H1 (cell line): Measurements from ENCODE around the gene BRPF1. TPM values are rescaled to one million over a fixed set of nuclear protein-coding genes. Genes with fewer than 3 reads are reported as not detected.

Experiments
- CTCF ChIP-seq, 3 experiments: IDR thresholded peaks; 1 replicate in 2 of 3; 2 replicates in 1 of 3; pipeline versions ENCODE4 v1.5.1 to v1.6.1; 2011; ENCODE audit warnings: low read length in 3 of 3, mild to moderate bottlenecking in 3 of 3, inconsistent platforms in 2 of 3, low read depth in 1 of 3, moderate library complexity in 1 of 3; ENCODE audit not compliant: insufficient read depth in 1 of 3; ENCODE audit errors: control extremely low read depth in 1 of 3
- NANOG ChIP-seq: IDR thresholded peaks from 2 replicates; pipeline ENCODE4 v1.6.1; 2011; ENCODE audit warnings: low read length, low read depth, mild to moderate bottlenecking, inconsistent platforms; ENCODE audit not compliant: insufficient read depth, poor library complexity, severe bottlenecking
- RBBP5 ChIP-seq: IDR thresholded peaks from 2 replicates; pipeline ENCODE4 v1.7.1; 2012; ENCODE audit warnings: low read depth, mild to moderate bottlenecking, inconsistent platforms, low read length, moderate library complexity, borderline replicate concordance
- SIN3A ChIP-seq, 2 experiments: IDR thresholded peaks in 1 of 2; conservative IDR thresholded peaks in 1 of 2; 2 replicates each; pipeline ENCODE4 v1.6.1; 2011 to 2012; ENCODE audit warnings: low read length in 2 of 2, improper control_type of control experiment in 1 of 2, low read depth in 1 of 2, mild to moderate bottlenecking in 1 of 2
- polyA plus RNA-seq, 7 experiments: library from polyadenylated mRNA; depleted of rRNA in 3 of 7; stranded (reverse) in 5 of 7; unstranded in 2 of 7; fragments of >200 nt in 5 of 7; fragments of 200-250 nt in 2 of 7; gene quantifications; 1 replicate in 5 of 7; 2 replicates in 1 of 7; 4 replicates in 1 of 7; pipeline versions ENCODE4 v1.2.1 to v1.2.3, GENCODE V29; 2011 to 2013; ENCODE audit warnings: missing spikeins in 2 of 7, mixed read lengths in 2 of 7
- total RNA-seq: library from RNA; stranded (reverse); fragmentation: NEBNext Ultra II Directional; extraction: Animal tissue kit (Norgen Biotek cat#: 25700); gene quantifications from 2 replicates; pipeline ENCODE4 v1.2.1, GENCODE V29; 2021

The BRPF1 gene
- total and polyA plus RNA-seq, 2 of the 8 experiments (the other 6 are each of a cell fraction or from before 2014, with no cell fraction given): 11.3 to 21.7 TPM

- no peak for TF ChIP-seq RBBP5
- TF ChIP-seq NANOG: no peak
- no peak for TF ChIP-seq SIN3A (conservative IDR thresholded peaks at IDR 0.05 in 1 of 2, IDR thresholded peaks at IDR 0.05 in 1 of 2; ENCODE audit: low read depth in 1 of 2, low read length in 2 of 2)
- TF ChIP-seq CTCF (IDR thresholded peaks at IDR 0.05; ENCODE audit: control extremely low read depth in 1 of 3, insufficient read depth in 1 of 3, low read depth in 1 of 3, low read length in 3 of 3): no peak
These were observed 14.8 kb downstream of the BRPF1 start (continued) for GRCh38 chr3:9746330-9746729.
